H1 (cell line): ENCODE results near the gene LMAN2. TPM values are rescaled to one million over a fixed set of nuclear protein-coding genes. Genes with fewer than 3 reads are reported as not detected.
A peak's percentile ranks its signal among the peaks of the same experiment; 100 is the strongest.

Source experiments
- CTCF ChIA-PET: fragments of 300-600 bp; sonication (Branson Sonifier 250); formaldehyde crosslinking; loops from one replicate; lab custom pipeline; 2021; ENCODE audit not compliant: partially characterized antibody; lab: Charles Lee
- POLR2A ChIA-PET: fragments of 300-600 bp; sonication (Branson Sonifier 250); formaldehyde crosslinking; loops from one replicate; lab custom pipeline; 2021; ENCODE audit warnings: inconsistent platforms; ENCODE audit not compliant: partially characterized antibody; lab: Charles Lee
- DNase-seq, 2 experiments: peaks; one replicate each; pipeline versions ENCODE4 v3.0.0 to v3.0.0-alpha.2; 2010 to 2022; ENCODE audit warnings: low spot score in 2 of 2, low read depth in 1 of 2, mixed read lengths in 1 of 2
- FAIRE-seq: peaks from 2 replicates; lab custom pipeline; 2011; peaks lifted over from hg19 to GRCh38; lab: Jason Lieb, UNC
- H2AFZ ChIP-seq: 2 replicates; pipeline ENCODE4 v1.8.1; 2012; ENCODE audit warnings: low read length, inconsistent platforms
- H2AK5ac ChIP-seq: 2 replicates; pipeline ENCODE4 v1.6.1; 2013; ENCODE audit warnings: low read depth, low read length
- H2BK120ac ChIP-seq: replicated peaks from 2 replicates; pipeline ENCODE3; 2013; ENCODE audit warnings: low read depth, low read length, inconsistent platforms
- H2BK12ac ChIP-seq: 2 replicates; pipeline ENCODE4 v1.6.1; 2013; ENCODE audit warnings: low read depth, low read length
- H2BK15ac ChIP-seq: 2 replicates; pipeline ENCODE4 v1.6.1; 2013; ENCODE audit warnings: low read length
- H2BK20ac ChIP-seq: 2 replicates; pipeline ENCODE4 v1.6.1; 2013; ENCODE audit warnings: low read length
- H2BK5ac ChIP-seq: 2 replicates; pipeline ENCODE4 v1.6.1; 2013; ENCODE audit warnings: low read depth, low read length
- H3K14ac ChIP-seq: 2 replicates; pipeline ENCODE4 v1.6.1; 2013; ENCODE audit warnings: inconsistent platforms; ENCODE audit not compliant: insufficient read length
- H3K18ac ChIP-seq: 2 replicates; pipeline ENCODE4 v1.6.1; 2013; ENCODE audit warnings: low read length; ENCODE audit errors: extremely low read depth
- H3K23ac ChIP-seq: 2 replicates; pipeline ENCODE4 v1.6.1; 2013; ENCODE audit warnings: inconsistent platforms; ENCODE audit not compliant: insufficient read length
- H3K23me2 ChIP-seq: 2 replicates; pipeline ENCODE4 v1.6.1; 2013; ENCODE audit warnings: low read depth, low read length
- H3K27ac ChIP-seq: 2 replicates; pipeline ENCODE4 v1.6.1; 2011; ENCODE audit warnings: low read depth, low read length, inconsistent platforms
- H3K27me3 ChIP-seq, 4 experiments: replicated peaks in 1 of 4; 1 replicate in 1 of 4; 2 replicates in 3 of 4; pipeline versions ENCODE4 v1.6.1 to v1.8.1; 2011 to 2013; ENCODE audit warnings: low read length in 3 of 4, mild to moderate bottlenecking in 3 of 4, inconsistent platforms in 2 of 4, mixed read lengths in 2 of 4, moderate library complexity in 1 of 4; ENCODE audit not compliant: control insufficient read depth in 3 of 4, insufficient read depth in 3 of 4; ENCODE audit errors: extremely low read depth in 1 of 4
- H3K36me3 ChIP-seq, 4 experiments: 2 replicates each; pipeline versions ENCODE4 v1.6.1 to v1.8.1; 2011 to 2013; ENCODE audit warnings: mild to moderate bottlenecking in 4 of 4, low read length in 3 of 4, moderate library complexity in 2 of 4, control low read depth in 1 of 4, inconsistent platforms in 1 of 4; ENCODE audit not compliant: insufficient read depth in 4 of 4, control insufficient read depth in 2 of 4
- H3K4ac ChIP-seq: replicated peaks from 2 replicates; pipeline ENCODE3; 2013; ENCODE audit warnings: low read length, low read depth, mixed read lengths, inconsistent platforms; ENCODE audit not compliant: insufficient read length
- H3K4me1 ChIP-seq, 4 experiments: replicated peaks in 1 of 4; 1 replicate in 1 of 4; 2 replicates in 3 of 4; pipeline versions ENCODE4 v1.6.1 to v1.8.1; 2011 to 2013; ENCODE audit warnings: low read length in 3 of 4, inconsistent platforms in 2 of 4, mixed read lengths in 1 of 4; ENCODE audit not compliant: insufficient read depth in 4 of 4, control insufficient read depth in 3 of 4
- H3K4me2 ChIP-seq, 2 experiments: 2 replicates each; pipeline versions ENCODE4 v1.6.1 to v1.8.1; 2011 to 2013; ENCODE audit warnings: low read depth in 2 of 2, low read length in 2 of 2, control low read depth in 1 of 2, inconsistent platforms in 1 of 2, mild to moderate bottlenecking in 1 of 2; ENCODE audit not compliant: insufficient read depth in 1 of 2
- H3K4me3 ChIP-seq, 4 experiments: fragments of 200-600, 300-600 bp in 1 of 4; sonication (generic), shearing (Covaris generic), sonication (Bioruptor Twin) in 1 of 4; 2 replicates each; pipeline versions ENCODE4 v1.5.1 to v1.8.1; 2011 to 2016; ENCODE audit warnings: low read length in 4 of 4, low read depth in 3 of 4, control low read depth in 2 of 4, inconsistent platforms in 2 of 4, mild to moderate bottlenecking in 2 of 4, mixed read lengths in 1 of 4, moderate library complexity in 1 of 4; ENCODE audit not compliant: insufficient read depth in 2 of 4; ENCODE audit errors: extremely low read depth in 1 of 4
- H3K56ac ChIP-seq: replicated peaks from 2 replicates; pipeline ENCODE3; 2013; ENCODE audit warnings: low read depth, mild to moderate bottlenecking, mixed read lengths, low read length, inconsistent platforms; ENCODE audit not compliant: insufficient read length
- H3K79me1 ChIP-seq: 2 replicates; pipeline ENCODE4 v1.6.1; 2013; ENCODE audit warnings: low read depth, low read length, control low read depth
- H3K79me2 ChIP-seq, 2 experiments: 2 replicates each; pipeline versions ENCODE4 v1.6.1 to v1.8.1; 2012 to 2013; ENCODE audit warnings: low read length in 2 of 2, mild to moderate bottlenecking in 2 of 2, inconsistent platforms in 1 of 2; ENCODE audit not compliant: insufficient read depth in 2 of 2, control insufficient read depth in 1 of 2
- H3K9ac ChIP-seq, 4 experiments: replicated peaks in 1 of 4; 1 replicate in 1 of 4; 2 replicates in 3 of 4; pipeline versions ENCODE4 v1.6.1 to v1.8.1; 2011 to 2013; ENCODE audit warnings: low read depth in 3 of 4, low read length in 3 of 4, control low read depth in 2 of 4, mild to moderate bottlenecking in 2 of 4, moderate library complexity in 2 of 4, inconsistent platforms in 1 of 4; ENCODE audit errors: extremely low read depth in 1 of 4
- H3K9me3 ChIP-seq, 2 experiments: 2 replicates each; pipeline versions ENCODE4 v1.6.1 to v1.8.1; 2012 to 2013; ENCODE audit warnings: mild to moderate bottlenecking in 2 of 2, moderate library complexity in 2 of 2, control low read depth in 1 of 2, inconsistent platforms in 1 of 2, low read depth in 1 of 2, low read length in 1 of 2, mixed read lengths in 1 of 2; ENCODE audit not compliant: insufficient read depth in 2 of 2
- H4K20me1 ChIP-seq, 2 experiments: replicated peaks in 1 of 2; 2 replicates each; pipeline versions ENCODE3 to v1.8.1; 2011 to 2013; ENCODE audit warnings: inconsistent platforms in 2 of 2, low read length in 2 of 2, mild to moderate bottlenecking in 1 of 2; ENCODE audit not compliant: insufficient read depth in 2 of 2, control insufficient read depth in 1 of 2
- H4K5ac ChIP-seq: 2 replicates; pipeline ENCODE4 v1.6.1; 2013; ENCODE audit warnings: low read length, low read depth, mixed read lengths, inconsistent platforms; ENCODE audit not compliant: insufficient read length
- H4K8ac ChIP-seq: 2 replicates; pipeline ENCODE4 v1.8.0; 2013; ENCODE audit warnings: mild to moderate bottlenecking, moderate library complexity, low read length, inconsistent platforms; ENCODE audit not compliant: insufficient read depth; ENCODE audit errors: extremely low read depth
- H4K91ac ChIP-seq: replicated peaks from 2 replicates; pipeline ENCODE3; 2013; ENCODE audit warnings: low read length, mixed read lengths, inconsistent platforms; ENCODE audit not compliant: insufficient read length
- BCL11A ChIP-seq, 2 experiments: IDR thresholded peaks; one replicate each; pipeline ENCODE4 v1.6.1; 2011; ENCODE audit warnings: low read depth in 2 of 2, low read length in 2 of 2, mild to moderate bottlenecking in 2 of 2
- CEBPB ChIP-seq: IDR thresholded peaks from 2 replicates; pipeline ENCODE4 v1.6.1; 2012; ENCODE audit warnings: low read depth, low read length
- HDAC2 ChIP-seq, 2 experiments: fragments of 300-600 bp in 1 of 2; sonication (generic) in 1 of 2; IDR thresholded peaks; 2 replicates each; pipeline ENCODE4 v1.6.1; 2011 to 2012; ENCODE audit warnings: low read depth in 2 of 2, low read length in 2 of 2, mild to moderate bottlenecking in 2 of 2, moderate library complexity in 2 of 2, borderline replicate concordance in 1 of 2, inconsistent platforms in 1 of 2
- JUND ChIP-seq: IDR thresholded peaks from 2 replicates; pipeline ENCODE4 v1.6.1; 2011; ENCODE audit warnings: mild to moderate bottlenecking, improper control_type of control experiment, low read length
- KDM4A ChIP-seq: IDR thresholded peaks from one replicate; pipeline ENCODE4 v1.7.1; 2012; ENCODE audit warnings: low read depth, mild to moderate bottlenecking, moderate library complexity, low read length, inconsistent platforms; ENCODE audit not compliant: severe bottlenecking
- POLR2A ChIP-seq, 2 experiments: IDR thresholded peaks; 1 replicate in 1 of 2; 2 replicates in 1 of 2; pipeline ENCODE4 v1.6.1; 2011; ENCODE audit warnings: low read depth in 2 of 2, low read length in 2 of 2, mild to moderate bottlenecking in 2 of 2; ENCODE audit errors: control extremely low read depth in 1 of 2
- RXRA ChIP-seq: IDR thresholded peaks from 2 replicates; pipeline ENCODE4 v1.6.1; 2011; ENCODE audit warnings: low read depth, mild to moderate bottlenecking, low read length, moderate library complexity; ENCODE audit not compliant: insufficient read depth
- SP4 ChIP-seq: IDR thresholded peaks from 2 replicates; pipeline ENCODE4 v1.6.1; 2012; ENCODE audit warnings: low read length, inconsistent platforms
- SRF ChIP-seq: IDR thresholded peaks from 2 replicates; pipeline ENCODE4 v1.6.1; 2011; ENCODE audit warnings: mild to moderate bottlenecking, low read depth, low read length, moderate library complexity
- TAF1 ChIP-seq: IDR thresholded peaks from 2 replicates; pipeline ENCODE4 v1.6.1; 2011; ENCODE audit warnings: mild to moderate bottlenecking, low read depth, low read length
- TEAD4 ChIP-seq: IDR thresholded peaks from 2 replicates; pipeline ENCODE4 v1.6.1; 2012; ENCODE audit warnings: low read depth, low read length, inconsistent platforms, mixed read lengths
- YY1 ChIP-seq: IDR thresholded peaks from 2 replicates; pipeline ENCODE4 v1.6.1; 2011; ENCODE audit warnings: low read depth, mild to moderate bottlenecking, low read length
- WGBS, 2 experiments: shearing (Covaris generic) in 1 of 2; methylation state at CpG; one replicate each; pipeline versions ENCODE4 v1.1.6 to v1.1.7; 2013 to 2015; ENCODE audit warnings: low lambda C conversion rate in 2 of 2, mixed read lengths in 2 of 2, inconsistent platforms in 1 of 2, low coverage in 1 of 2, missing lambda C conversion rate in 1 of 2; ENCODE audit not compliant: insufficient replicate concordance in 2 of 2, insufficient coverage in 1 of 2, insufficient read length in 1 of 2; ENCODE audit errors: extremely low coverage in 1 of 2, missing lambda C conversion rate in 1 of 2; 5-methylcytosine and 5-hydroxymethylcytosine counted together
- polyA plus RNA-seq, 7 experiments: library from polyadenylated mRNA; depleted of rRNA in 3 of 7; stranded (reverse) in 5 of 7; unstranded in 2 of 7; fragments of >200 nt in 5 of 7; fragments of 200-250 nt in 2 of 7; gene quantifications; 1 replicate in 5 of 7; 2 replicates in 1 of 7; 4 replicates in 1 of 7; pipeline versions ENCODE4 v1.2.1 to v1.2.3, GENCODE V29; 2011 to 2013; ENCODE audit warnings: missing spikeins in 2 of 7, mixed read lengths in 2 of 7
- total RNA-seq: library from RNA; stranded (reverse); fragmentation: NEBNext Ultra II Directional; extraction: Animal tissue kit (Norgen Biotek cat#: 25700); gene quantifications from 2 replicates; pipeline ENCODE4 v1.2.1, GENCODE V29; 2021
- TF ChIP-seq, protein P1 (sequence below): IDR thresholded peaks from 2 replicates; pipeline ENCODE4 v1.6.1; 2012; ENCODE audit warnings: low read length, inconsistent platforms

LMAN2 gene
- total and polyA plus RNA-seq, 2 of the 8 experiments (the other 6 are each of a cell fraction or from before 2014, with no cell fraction given), result 116 to 225 TPM

DNA sequence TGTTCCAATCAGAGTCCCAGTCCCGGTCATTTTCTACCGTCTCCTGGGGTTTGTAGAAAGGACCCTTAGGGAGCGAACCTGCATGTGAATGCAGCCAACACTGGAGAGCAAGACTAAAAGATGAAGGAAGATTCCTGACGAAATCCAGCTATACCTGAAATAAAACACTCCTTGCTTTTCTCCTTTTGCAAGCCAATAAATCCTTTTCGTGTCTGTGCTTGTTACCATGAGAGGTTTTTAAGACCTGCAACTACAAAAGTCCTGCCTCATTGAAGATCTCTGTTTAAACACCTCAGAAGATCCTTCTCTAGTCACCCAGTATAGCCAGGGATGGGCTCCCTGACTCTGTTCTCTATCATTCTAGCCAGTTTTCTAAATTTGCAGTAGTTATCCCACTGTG, 22.7 kb upstream of the LMAN2 start:
- H4K20me1 ChIP-seq, result peaks cover 0 to 2% of the 10 kb centered on the region in 2 experiments
- no peak overlapping the region for H3K4ac ChIP-seq
- H2BK15ac ChIP-seq, result no peak overlapping the region
- peaks cover 5 to 26% (median 15%) of the 10 kb centered on the region in 4 experiments for H3K4me1 ChIP-seq
- H3K27me3 ChIP-seq, result no peaks in the 10 kb centered on the region; a peak in 1 of 7 replicates
- no peak overlapping the region for H3K18ac ChIP-seq
- no peak for DNase-seq
- 61% methylated on average over 5 of the region's 5 CpGs; no CpG with 5 or more reads in 1 of the 2 experiments for WGBS, 2 experiments
- H3K79me1 ChIP-seq, result no peaks in the 10 kb centered on the region
- H2BK5ac ChIP-seq, result no peak overlapping the region
- no peak overlapping the region for H2BK12ac ChIP-seq
- no peak for FAIRE-seq
- no peak overlapping the region for H4K91ac ChIP-seq
- no peak overlapping the region; the same call in 1 of the 2 replicates for H2AK5ac ChIP-seq
- no peak overlapping the region for H3K14ac ChIP-seq
- no peaks in the 10 kb centered on the region for H3K9me3 ChIP-seq
- no peaks in the 10 kb centered on the region for H3K79me2 ChIP-seq
- no peak overlapping the region for H4K8ac ChIP-seq
- no peak overlapping the region for H3K23ac ChIP-seq
- H2BK120ac ChIP-seq, result no peak overlapping the region
- H3K4me3 ChIP-seq, result no peak overlapping the region
- H3K23me2 ChIP-seq, result peaks cover 3% of the 10 kb centered on the region; the same call in 1 of the 2 replicates
- H3K36me3 ChIP-seq, result no peaks in the 10 kb centered on the region
- ChIA-PET POLR2A (interaction anchor here (1.0 to 3.1 kb wide), 9 partner anchors 8 to 122 kb away, joined by 3 to 14 read pairs (median 4); partner anchors contain the start of gene PDLIM7), CTCF (interaction anchor here (1.2 to 16.9 kb wide), 7 partner anchors 15 to 127 kb away, joined by 3 to 363 read pairs (median 142); partner anchors contain the start of genes LMAN2, MXD3, PFN3 and PRR7)
- no peak overlapping the region for H4K5ac ChIP-seq
- 0 out of 4 replicates have a peak overlapping the region, but pooled peaks have one; percentile 13 to 35 for H3K4me2 ChIP-seq
- H3K27ac ChIP-seq, result no peak overlapping the region; the same call in 1 of the 2 replicates
- H2AFZ ChIP-seq, result no peak overlapping the region
- no peak overlapping the region for H3K9ac ChIP-seq
- H3K56ac ChIP-seq, result no peak overlapping the region
- H2BK20ac ChIP-seq, result no peak overlapping the region
- TF ChIP-seq YY1, result no peak
- no peak for TF ChIP-seq CEBPB
- no peak for TF ChIP-seq HDAC2 (IDR thresholded peaks at IDR 0.05; ENCODE audit: borderline replicate concordance in 1 of 2, low read depth in 2 of 2, low read length in 2 of 2)
- TF ChIP-seq POLR2A (IDR thresholded peaks at IDR 0.05; ENCODE audit: control extremely low read depth in 1 of 2, low read depth in 2 of 2, low read length in 2 of 2), result no peak
- no peak for TF ChIP-seq RXRA
- no peak for TF ChIP-seq JUND
- TF ChIP-seq TAF1, result no peak
- no peak for TF ChIP-seq KDM4A
- TF ChIP-seq BCL11A (IDR thresholded peaks at IDR 0.05; ENCODE audit: low read depth in 2 of 2, low read length in 2 of 2), result no peak
- TF ChIP-seq, protein P1, sequence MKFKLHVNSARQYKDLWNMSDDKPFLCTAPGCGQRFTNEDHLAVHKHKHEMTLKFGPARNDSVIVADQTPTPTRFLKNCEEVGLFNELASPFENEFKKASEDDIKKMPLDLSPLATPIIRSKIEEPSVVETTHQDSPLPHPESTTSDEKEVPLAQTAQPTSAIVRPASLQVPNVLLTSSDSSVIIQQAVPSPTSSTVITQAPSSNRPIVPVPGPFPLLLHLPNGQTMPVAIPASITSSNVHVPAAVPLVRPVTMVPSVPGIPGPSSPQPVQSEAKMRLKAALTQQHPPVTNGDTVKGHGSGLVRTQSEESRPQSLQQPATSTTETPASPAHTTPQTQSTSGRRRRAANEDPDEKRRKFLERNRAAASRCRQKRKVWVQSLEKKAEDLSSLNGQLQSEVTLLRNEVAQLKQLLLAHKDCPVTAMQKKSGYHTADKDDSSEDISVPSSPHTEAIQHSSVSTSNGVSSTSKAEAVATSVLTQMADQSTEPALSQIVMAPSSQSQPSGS, result no peak
- no peak for TF ChIP-seq TEAD4
- TF ChIP-seq SRF, result no peak
- no peak for TF ChIP-seq SP4
